NCI-H748 (cell line): ENCODE data around the gene ANKIB1.
A peak's percentile ranks its signal among the peaks of the same experiment; 100 is the strongest.

Source experiments
- DNase-seq: peaks from one replicate; lab custom pipeline; 2025; ENCODE audit not compliant: unreplicated experiment; lab: John Stamatoyannopoulos, UW

Gene ANKIB1

DNA sequence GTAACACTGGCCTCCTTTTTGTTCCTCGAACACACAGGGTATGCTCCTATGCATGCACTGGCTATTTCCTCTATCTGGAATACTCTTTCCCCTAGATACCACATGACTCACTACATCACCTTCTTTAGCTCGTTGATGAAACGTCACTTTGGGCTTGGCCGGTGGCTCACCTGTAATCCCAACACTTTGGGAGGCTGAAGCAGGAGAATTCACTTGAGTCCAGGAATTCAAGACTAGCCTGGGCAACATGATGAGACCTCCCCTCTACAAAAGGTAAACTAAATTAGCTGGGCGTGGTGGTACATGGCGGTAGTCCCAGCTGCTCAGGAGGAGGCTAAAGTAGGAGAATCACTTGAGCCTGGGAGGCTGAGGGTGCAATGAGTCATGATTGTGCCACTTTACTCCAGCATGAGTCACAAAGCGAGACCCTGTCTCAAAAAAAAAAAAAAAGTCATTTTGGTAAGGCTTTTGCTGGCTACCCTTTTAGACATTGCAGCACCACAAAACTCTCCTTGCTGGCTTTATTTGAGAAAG lies 14.5 kb downstream of the ANKIB1 start:
- no peak for DNase-seq

DNA sequence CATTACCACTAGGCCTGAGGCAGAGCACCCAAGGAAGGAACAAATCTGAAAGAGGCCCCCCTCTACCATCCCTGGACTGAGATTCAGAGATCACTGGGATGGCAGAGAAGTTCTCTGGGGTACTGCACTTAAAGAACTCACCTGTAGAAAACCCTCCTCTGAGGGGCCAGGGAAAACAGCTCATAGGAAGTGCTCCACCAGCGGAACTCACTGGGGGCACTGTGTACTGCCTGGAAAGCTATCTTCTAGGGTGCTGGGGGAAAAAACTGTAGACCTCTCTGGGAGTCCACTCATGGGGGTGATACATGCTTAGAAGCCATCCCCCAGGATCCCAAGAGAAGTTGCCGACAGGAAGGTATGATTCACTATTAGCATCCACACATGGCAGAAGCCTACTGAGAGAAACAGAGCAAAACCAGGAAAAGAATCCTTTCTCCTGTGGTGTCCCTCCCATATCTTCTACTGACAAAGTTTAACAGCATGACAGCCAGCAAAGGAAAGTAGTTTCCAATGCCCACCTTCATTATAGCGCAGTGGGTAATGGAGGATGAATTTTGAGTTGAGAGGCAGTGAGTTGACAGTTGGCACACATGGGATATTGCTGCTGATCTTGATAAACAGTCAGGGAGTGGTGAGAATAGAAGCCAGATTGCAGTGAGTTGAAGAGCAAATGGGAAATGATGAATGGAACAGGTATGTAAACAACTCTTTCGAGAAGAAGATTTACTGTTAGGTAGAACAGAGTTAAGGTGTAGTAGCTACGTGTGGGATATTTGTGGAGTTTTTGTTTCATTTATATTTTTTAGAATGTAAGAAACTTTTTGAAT lies 20.9 kb downstream of the ANKIB1 start:
- no peak for DNase-seq

DNA sequence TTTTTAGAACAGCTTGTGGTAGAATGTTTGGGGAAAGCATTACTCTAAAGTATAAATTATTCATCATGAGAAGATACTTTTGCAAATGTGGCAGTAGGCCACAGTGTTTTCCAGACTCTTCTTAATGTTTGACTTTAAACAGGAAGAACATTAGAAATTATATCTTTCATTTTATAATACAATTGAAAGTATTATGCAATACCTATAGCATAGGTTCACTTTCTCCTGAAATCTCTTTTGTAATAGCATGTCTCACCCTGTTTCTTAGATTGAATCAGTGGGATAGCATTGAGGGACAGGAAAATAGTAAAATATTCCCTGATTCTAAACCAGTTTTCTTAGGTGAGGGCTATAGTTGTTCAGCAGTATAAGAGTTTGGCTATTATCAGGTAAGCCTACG lies 23.1 kb downstream of the ANKIB1 start:
- no peak for DNase-seq

DNA sequence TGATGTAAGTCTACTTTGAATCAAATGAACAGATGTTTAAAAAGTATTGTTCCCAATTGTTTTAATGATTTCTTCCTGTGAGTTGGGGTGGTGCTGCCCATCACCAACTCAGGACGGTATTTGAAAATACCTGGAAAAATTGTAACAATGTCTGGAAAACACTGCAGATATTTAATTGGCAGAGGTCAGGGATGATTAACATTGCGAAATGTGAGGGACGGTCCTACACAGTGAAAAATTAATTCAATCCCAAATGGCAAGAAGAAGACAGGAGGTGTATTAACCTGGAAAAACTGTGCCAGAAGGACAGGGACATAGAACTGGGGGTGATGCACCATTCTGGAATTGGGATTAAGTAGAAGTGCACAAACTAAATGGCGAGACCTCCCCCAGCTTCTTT lies 29.6 kb downstream of the ANKIB1 start:
- DNase-seq = no peak

- DNase-seq = no peak
Observed at GRCh38 chr7:92276460-92276864, 30.7 kb downstream of the ANKIB1 start.

DNA sequence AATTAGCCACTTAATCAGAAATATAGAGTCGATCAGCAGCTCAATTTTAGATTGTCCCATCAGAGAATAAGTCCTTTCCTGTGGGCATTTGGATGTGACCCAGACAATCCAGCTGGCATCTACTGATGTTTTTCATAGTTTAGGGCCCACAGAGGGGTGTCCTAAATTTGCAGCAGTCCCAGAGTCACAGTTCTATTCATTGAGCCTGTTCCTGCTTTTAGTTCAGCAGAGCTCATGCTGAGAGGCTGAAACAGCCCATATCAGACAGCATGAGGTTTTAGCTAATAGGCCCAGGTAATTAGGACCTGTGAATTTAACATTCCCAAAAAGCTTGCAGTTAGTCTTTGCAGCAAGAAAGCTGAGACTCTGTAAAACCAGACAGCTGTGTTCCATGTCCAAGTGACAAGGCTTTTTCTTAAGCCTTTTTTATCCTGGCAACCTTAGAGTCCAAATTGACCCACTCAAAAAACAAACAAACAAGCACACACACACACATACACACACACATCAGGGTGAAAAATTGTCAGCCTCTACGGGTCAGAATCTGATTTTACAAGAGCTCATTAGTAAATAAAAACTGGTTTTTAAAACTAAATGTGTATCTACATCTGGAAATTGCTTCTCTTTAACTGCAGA lies 33.7 kb downstream of the ANKIB1 start:
- no peak for DNase-seq

DNA sequence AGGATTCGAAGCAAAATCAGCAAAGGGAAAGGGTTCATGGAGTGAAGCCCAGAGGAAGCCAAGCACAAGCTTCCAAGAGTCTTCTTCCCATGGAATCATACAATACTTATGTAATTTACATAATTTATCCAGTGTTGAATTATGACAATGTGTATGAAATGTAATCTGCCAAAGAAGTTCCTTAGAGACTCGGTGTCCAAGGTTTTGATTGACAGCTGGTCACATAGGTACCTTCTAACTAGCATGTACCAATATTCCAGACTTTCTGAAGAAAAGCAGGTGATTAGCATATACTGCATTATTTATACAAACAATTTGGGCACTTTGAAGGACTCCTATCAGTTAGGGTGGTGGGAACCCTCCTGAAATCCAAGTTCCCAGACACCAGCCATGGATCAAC lies 35.3 kb downstream of the ANKIB1 start:
- no peak for DNase-seq

DNA sequence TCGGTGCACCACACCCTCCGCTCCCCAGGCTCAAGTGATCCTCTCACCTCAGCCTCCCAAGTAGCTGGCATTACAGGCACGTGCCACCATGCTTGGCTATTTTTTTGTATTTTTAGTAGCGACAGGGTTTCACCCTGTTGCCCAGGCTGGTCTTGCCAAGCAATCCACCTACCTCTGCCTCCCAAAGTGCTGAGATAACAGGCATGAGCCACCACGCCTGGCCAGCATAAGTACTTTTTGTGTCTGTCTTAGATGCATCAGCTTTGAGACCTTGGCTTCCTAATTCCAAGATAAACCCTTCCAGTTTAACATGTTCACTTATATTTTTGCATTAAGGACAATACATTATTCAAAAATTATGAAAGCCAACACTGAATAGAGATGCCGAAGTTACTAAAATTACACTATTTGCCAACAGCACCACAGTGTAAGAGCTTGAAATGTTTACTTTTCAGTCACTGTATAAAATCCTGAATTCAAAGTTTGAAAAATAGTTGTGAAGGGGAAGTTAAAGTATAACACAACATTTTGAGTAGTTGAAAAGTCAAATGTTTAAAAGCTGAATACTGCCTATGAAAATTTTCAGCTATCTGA lies 36.5 kb downstream of the ANKIB1 start:
- DNase-seq = no peak

DNA sequence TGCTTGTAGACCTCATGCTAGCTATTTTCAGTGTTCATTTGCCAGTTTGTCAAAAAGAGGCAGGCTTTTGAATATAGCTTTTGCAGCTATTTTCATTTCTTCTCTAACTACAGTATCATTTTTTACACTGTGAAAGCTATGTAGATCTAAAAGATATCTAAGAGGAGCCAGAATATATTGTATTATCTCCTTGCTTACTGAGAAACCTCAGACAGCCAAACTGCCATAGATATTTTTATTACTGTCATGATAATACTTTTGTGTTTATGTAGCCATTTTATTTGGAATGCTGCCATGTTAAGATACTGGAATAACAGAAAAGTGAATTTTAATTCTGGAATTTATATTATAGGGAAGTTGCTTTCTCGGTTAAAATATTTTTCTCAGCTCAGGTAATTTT lies 37.2 kb downstream of the ANKIB1 start:
- no peak for DNase-seq

- no peak for DNase-seq
Observed at GRCh38 chr7:92289321-92289720, 43.5 kb downstream of the ANKIB1 start.

DNA sequence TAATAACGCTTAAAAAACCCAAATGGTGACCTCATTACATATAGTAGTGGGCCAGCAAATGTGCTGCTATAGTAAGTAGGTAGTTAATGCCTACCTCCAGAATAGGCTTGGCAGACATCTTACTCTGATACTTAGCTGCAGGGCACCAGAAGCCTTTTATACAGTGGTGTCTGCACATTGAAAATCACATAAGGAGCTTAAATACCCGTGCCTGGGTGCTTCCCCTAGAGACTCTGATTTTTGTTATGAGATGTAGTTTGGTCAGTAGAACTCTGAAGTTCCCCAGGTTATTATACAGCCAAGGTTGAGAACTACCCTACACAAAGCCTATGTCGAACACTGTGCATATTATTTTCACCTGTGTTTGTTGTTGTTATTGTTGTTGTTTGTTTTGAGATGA lies 47.2 kb downstream of the ANKIB1 start:
- DNase-seq = peak; percentile 5

DNA sequence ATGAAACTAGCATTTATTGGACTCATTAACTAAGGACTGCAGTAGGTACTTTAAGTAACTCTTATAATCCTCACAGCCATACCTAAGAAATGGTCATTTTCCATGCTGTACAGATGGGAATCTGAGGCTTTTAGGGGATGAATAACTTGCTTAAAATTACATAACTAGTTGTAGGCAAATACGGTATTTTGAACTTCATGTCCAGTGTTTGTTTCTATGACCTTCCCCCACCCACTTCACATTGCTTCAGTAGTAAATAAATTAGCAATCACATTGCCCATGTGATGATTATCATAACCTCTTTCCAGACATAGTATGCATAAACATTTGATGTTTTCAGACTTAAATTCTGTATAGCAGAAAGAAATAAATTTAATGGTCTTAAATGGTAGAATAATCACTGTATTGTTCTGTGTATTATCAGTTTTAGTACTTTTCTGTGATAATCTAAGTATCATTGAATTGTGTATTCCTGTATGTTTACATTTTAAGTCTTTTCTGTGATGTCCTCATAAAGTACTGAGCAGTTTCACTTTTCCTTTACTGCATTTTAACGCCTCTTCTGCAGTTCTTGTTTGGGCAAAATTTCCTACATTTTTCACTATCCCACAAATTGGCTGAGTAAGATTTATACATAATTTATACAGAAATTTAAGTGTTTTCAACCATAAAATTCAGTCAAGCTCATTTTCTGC lies 48.3 kb downstream of the ANKIB1 start:
- no peak for DNase-seq

DNA sequence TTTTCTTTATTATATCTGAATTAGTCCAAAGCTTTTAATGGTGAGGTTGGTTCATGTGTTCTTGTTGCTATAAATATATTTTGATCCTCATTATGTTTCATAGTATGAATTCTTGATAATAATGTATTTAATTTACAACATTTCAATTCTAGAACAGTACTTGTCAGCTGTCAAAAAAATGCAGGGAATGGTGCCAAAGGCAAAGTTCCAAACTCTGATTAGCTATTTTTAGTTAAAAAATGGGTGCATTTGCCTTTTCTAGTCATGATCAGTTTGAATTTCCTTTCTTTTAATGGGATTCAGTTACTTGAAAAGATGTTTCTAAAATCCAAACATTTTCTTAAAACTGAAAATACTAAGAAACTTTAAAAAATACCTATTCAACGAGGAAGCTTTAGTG lies 49.6 kb downstream of the ANKIB1 start:
- DNase-seq = no peak

GRCh38 chr7:92296235-92296634 lies 50.5 kb downstream of the ANKIB1 start:
- DNase-seq = no peak

DNA sequence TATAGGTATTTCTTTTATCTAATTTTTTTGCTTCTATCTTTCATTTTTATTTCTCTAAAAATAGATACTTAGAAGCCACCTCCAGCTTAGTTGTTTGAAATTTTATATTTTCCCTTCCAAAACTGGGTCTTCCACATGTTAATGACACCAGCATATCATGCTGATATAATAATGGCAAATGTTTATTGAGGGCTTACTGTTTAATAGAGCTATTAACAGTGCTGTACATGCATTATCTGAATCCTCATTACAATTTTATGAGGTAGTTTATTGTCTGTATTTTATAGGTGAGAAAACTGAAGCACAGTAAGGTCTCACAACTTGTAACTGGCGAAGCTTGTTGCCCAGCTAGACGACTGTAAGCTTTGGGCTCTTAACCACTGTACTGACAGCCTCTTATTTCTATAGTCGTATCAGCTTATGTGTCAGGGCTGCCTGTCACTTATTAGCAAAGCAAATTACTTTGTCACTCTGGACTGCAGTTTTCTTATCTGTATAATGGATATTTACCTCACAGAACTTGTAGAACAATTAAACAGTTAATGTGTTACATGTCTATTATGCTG lies 51.2 kb downstream of the ANKIB1 start:
- peak; percentile 5 for DNase-seq

DNA sequence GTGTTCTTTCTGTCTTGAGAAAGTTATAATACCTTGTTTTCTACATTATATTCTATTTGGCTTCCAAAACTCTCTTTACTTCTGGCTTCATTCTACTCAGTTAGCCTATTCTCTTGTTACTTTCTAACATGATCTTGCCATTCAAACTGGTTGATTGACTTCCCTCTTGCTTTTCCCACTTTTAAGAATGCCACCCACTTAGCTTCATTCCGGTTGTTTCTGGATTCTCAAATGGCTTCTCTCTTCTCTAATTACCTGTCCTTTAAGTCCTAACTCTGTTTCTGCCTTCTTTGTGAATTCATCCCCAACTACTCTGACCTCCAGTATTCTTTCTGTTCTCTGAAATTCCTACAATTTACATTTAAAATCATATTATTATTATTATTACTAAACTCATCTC lies 52.0 kb downstream of the ANKIB1 start:
- DNase-seq = no peak

- no peak for DNase-seq
Observed at GRCh38 chr7:92303761-92304160, 58.0 kb downstream of the ANKIB1 start.

DNA sequence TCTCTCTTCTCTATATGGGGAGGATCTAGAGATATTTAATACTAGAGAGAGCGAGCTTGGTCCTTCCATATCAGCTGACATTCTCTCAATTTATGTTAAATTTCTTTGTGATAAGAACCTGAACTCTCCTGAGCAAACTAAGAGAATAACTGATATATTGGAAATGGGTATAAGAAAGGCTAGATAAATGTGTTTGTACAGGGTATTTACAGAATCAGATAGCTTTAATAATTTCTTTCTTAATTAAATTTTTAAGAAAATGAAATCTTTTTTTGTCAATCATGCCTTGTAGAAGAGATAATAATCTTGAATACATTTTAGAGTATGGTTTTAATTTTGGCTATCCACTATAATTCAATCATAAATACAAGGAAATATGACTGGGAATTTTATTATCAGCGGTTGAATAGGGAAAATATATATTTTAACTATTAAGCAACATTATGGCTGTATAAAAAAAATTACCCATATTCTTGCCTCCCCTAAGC lies 58.7 kb downstream of the ANKIB1 start:
- DNase-seq = no peak

- no peak for DNase-seq
Observed at GRCh38 chr7:92306153-92306552, 60.4 kb downstream of the ANKIB1 start.

DNA sequence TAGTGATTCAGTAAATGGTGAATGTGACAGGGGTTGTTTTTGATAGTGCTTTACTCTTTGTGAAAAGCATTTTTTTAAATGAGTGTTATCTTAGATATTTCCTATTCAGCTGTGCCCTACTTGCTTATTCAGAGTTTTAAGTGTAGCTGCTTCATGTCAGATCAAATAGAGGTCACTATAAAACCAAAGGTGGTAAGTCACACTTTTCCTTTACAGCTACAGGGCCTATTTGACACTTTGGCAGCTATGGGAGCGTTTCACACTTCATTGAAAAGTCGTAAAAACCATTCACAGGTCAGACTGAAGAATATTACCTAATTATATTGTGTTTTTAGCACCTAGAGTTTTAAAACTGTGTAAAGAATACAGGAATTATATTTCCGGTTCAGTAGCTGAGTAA lies 67.3 kb downstream of the ANKIB1 start:
- no peak for DNase-seq

DNA sequence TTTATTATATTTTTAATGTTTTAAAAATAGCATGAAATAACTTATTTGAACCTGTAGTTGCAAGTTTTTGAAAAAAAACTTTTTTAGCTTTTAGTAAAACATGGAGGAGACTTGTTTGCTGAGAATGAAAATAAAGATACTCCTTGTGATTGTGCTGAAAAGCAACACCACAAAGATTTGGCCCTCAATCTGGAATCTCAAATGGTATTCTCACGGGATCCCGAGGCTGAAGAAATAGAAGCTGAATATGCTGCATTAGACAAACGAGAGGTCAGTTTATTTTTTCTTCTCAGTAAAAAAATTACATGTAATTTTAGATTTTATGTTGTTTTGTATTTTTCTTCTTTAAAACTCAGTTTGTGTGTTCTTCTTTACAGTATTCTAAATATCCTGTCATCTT lies 73.5 kb downstream of the ANKIB1 start:
- DNase-seq = no peak
